WERI-Rb-1 (cell line): ENCODE data around the gene SLC35D2.

Source experiments
- DNase-seq: peaks from one replicate; pipeline ENCODE4 v3.0.0-alpha.2; 2020
- H3K27ac ChIP-seq: fragments of 250-450 bp; sonication (Bioruptor Pico); 2 replicates; pipeline ENCODE4 v1.5.1; 2020; ENCODE audit warnings: mild to moderate bottlenecking, moderate library complexity
- H3K27me3 ChIP-seq: fragments of 250-450 bp; sonication (Bioruptor Pico); 2 replicates; pipeline ENCODE4 v1.5.1; 2021; ENCODE audit warnings: mild to moderate bottlenecking, low read depth, moderate library complexity; ENCODE audit not compliant: insufficient read depth, severe bottlenecking
- H3K36me3 ChIP-seq: fragments of 250-450 bp; sonication (Bioruptor Pico); 2 replicates; pipeline ENCODE4 v1.5.1; 2020; ENCODE audit warnings: mild to moderate bottlenecking, moderate library complexity
- H3K4me3 ChIP-seq: 2 replicates; pipeline ENCODE4 v1.5.1; 2011; ENCODE audit warnings: low read depth, mild to moderate bottlenecking, control low read depth, low read length
- H3K9me3 ChIP-seq: fragments of 250-450 bp; sonication (Bioruptor Pico); 2 replicates; pipeline ENCODE4 v1.5.1; 2021; ENCODE audit warnings: mild to moderate bottlenecking, moderate library complexity; ENCODE audit not compliant: severe bottlenecking
- TF ChIP-seq, protein P1 (sequence below): IDR thresholded peaks from 2 replicates; pipeline ENCODE4 v1.5.1; 2011; ENCODE audit warnings: low read depth, mild to moderate bottlenecking, control low read depth, inconsistent platforms, low read length

Gene SLC35D2

DNA sequence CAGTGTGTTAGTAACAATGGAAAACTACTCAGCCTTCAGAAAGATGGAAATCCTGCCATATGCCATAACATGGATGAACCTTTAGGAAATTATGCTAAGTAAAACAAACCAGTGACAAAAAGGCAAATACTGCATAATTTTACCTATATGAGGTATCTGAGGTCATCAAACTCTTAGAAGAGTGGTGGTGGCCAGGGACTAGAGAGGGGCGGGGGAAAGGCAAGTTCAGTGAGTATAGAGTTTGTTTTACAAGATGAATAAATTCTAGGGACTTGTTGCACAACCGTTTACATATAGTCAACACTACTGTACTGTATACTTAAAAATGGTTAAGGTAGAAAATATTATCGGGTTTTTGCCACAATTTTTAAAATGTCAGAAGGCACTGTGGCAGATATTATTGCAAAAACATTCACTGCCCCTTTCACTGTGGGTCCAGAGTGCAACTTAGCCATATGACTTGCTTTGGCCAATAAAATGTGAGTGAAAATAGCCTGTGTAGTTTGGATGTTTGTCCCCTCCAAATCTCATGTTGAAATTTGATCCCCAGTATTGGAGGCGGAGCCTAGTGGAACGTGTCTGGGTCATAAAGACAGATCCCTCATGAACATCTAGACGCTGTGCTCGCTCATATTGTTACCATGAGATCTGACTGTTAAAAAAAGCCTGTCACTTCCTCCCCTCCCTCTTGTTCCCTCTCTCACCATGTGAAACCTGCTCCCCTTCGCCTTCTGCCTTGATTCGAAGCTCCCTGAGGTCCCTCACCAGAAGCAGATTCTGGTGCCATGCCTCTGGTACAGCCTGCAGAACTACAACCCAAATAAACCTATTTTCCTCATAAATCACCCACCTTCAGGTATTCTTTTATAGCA is 25.1 kb upstream of the SLC35D2 start:
- no peak for DNase-seq
- no peak overlapping the region for H3K27ac ChIP-seq
- H3K36me3 ChIP-seq, result peaks cover 51% of the 10 kb centered on the region
- H3K27me3 ChIP-seq, result no peaks in the 10 kb centered on the region
- H3K4me3 ChIP-seq, result no peak overlapping the region
- TF ChIP-seq, protein P1, sequence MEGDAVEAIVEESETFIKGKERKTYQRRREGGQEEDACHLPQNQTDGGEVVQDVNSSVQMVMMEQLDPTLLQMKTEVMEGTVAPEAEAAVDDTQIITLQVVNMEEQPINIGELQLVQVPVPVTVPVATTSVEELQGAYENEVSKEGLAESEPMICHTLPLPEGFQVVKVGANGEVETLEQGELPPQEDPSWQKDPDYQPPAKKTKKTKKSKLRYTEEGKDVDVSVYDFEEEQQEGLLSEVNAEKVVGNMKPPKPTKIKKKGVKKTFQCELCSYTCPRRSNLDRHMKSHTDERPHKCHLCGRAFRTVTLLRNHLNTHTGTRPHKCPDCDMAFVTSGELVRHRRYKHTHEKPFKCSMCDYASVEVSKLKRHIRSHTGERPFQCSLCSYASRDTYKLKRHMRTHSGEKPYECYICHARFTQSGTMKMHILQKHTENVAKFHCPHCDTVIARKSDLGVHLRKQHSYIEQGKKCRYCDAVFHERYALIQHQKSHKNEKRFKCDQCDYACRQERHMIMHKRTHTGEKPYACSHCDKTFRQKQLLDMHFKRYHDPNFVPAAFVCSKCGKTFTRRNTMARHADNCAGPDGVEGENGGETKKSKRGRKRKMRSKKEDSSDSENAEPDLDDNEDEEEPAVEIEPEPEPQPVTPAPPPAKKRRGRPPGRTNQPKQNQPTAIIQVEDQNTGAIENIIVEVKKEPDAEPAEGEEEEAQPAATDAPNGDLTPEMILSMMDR, result no peak
- no peaks in the 10 kb centered on the region for H3K9me3 ChIP-seq

DNA sequence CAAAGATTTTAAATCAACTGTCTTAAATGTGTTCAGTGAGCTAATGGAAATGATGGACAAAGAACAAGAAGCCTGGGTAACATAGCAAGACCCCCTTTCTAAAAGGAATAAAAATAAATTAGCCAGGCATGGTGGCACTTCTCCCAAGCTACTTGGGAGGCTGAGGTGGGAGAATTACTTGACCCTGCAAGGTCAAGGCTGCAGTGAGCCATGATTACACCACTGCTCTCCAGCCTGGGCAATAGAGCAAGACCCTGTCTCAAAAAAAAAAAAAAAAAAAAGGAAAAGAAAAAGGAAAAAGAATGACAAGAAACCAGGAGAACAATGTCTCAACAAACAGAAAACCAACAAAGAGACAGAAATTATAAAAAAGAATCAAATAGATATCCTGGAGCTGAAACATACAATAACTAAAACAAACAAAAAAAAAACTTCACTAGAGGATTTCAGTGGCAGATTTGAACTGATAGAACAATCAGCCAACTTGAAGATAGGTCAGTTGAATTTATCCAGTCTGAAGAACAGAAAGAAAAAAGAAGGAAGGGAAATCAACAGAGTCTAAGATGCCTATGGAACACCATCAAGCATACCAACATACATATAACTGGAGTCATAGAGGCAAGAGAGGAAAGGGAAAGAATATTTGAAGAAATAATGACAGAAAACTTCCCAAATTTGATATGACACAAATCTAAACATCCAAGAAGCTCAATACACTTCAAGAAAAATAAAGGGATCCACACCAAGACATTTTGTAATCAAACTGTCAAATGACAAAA is 16.8 kb upstream of the SLC35D2 start:
- no peaks in the 10 kb centered on the region for H3K9me3 ChIP-seq
- H3K27ac ChIP-seq, result no peak overlapping the region
- H3K36me3 ChIP-seq, result peaks cover 47% of the 10 kb centered on the region
- H3K27me3 ChIP-seq, result no peaks in the 10 kb centered on the region
- no peak overlapping the region for H3K4me3 ChIP-seq
- TF ChIP-seq, protein P1, result no peak
- DNase-seq, result no peak

DNA sequence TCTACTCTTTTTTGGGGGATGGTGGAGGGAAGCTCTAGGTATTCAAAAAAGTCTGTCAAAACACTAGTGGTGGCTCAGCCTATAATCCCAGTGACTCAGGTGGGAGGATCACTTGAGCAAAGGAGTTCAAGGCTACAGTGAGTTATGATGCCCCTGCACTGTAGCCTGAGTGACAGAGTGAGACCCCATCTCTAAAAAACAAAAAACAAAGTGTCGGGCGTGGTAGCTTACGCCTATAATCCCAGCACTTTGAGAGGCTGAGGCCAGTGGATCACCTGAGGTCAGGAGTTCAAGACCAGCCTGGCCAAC is 15.8 kb upstream of the SLC35D2 start:
- H3K36me3 ChIP-seq, result peaks cover 53% of the 10 kb centered on the region
- H3K4me3 ChIP-seq, result no peak overlapping the region
- no peak for DNase-seq
- H3K9me3 ChIP-seq, result no peaks in the 10 kb centered on the region
- H3K27ac ChIP-seq, result no peak overlapping the region
- TF ChIP-seq, protein P1, result no peak
- no peaks in the 10 kb centered on the region for H3K27me3 ChIP-seq

DNA sequence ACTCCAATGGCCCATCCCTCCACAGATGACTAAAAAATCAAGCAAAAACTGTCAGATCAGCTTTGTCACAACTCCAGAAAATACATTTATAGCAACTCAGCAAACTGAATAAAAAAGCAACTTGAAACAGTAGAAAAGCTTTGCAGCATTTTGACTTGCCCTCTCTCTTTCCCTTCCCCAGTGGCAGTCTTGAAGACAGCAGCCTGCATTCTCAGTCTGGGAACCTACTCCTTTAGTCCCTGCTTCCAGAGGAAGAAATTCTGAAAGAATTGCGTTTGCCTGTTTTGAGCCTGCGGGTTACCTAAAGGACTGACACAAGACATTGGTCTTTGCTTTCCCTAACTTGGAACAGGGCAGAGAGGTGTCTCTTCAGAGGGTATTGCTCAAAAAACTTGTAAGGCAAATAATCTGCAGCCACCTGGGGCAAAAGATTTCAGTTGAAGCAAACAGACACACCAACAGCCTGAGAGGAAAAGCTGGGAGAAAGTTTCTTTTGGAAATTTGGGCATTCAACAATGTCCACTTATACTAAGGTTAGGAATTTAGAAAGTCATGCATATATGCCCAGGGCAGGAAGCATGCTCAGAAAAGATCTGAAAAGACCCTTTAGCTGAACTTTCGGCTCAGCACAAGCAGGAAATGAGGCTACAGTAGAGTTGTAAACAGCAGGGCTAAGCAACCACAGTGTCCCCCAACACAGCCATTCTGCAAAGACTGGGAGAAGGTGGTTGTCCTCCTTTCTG is 15.2 kb upstream of the SLC35D2 start:
- no peaks in the 10 kb centered on the region for H3K9me3 ChIP-seq
- H3K4me3 ChIP-seq, result no peak overlapping the region
- H3K36me3 ChIP-seq, result peaks cover 56% of the 10 kb centered on the region
- DNase-seq, result no peak
- no peak overlapping the region for H3K27ac ChIP-seq
- H3K27me3 ChIP-seq, result no peaks in the 10 kb centered on the region
- TF ChIP-seq, protein P1, result no peak

DNA sequence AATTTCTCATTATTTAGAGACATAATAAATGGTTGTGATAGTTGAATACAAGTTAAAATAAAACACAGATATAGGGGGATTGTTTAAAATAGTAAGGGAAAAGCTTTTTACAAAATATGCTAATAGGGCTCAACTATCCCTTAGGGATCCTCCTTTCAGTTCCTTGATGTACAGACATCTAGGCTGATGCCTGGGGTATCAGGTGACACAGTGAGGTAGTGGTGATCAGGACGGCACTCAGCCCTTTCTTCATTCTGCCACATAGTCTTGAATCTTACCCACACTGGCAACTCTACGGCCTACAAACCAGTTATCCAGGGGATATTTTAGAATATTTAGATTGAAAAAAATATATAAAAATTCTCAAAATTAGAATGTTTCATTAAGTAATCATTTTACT is 12.5 kb upstream of the SLC35D2 start:
- Histone ChIP-seq H3K9me3 (no peaks in the 10 kb centered on the region), H3K27ac (no peak overlapping the region), H3K27me3 (no peaks in the 10 kb centered on the region), H3K36me3 (peaks cover 74% of the 10 kb centered on the region), H3K4me3 (no peak overlapping the region)
- TF ChIP-seq, protein P1, result no peak
- DNase-seq, result no peak
